ENCODE data around the gene ADH7.
"Not testable (repeated sequence)": the region's sequence is repeated elsewhere in the genome, so short reads cannot be mapped to it uniquely, and the experiment has no call there.

DNA sequence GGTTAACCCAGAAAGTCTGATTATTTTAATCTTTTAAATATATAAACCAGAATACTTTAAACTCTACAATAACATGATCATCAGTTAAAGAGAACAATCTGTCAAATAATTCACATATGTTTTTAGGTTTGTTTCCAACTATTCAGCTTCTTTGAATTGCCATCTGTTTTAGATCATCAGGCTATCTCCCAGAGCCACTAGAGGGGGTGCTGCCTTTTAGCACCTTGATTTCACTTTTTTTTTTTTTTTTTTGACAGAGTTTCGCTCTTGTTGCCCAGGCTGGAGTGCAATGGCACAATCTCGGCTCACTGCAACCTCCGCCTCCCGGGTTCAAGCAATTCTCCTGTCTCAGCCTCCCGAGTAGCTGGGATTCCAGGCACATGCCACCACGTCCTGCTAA, 57.8 kb downstream of the ADH7 start:
- TF ChIP-seq, protein P1, sequence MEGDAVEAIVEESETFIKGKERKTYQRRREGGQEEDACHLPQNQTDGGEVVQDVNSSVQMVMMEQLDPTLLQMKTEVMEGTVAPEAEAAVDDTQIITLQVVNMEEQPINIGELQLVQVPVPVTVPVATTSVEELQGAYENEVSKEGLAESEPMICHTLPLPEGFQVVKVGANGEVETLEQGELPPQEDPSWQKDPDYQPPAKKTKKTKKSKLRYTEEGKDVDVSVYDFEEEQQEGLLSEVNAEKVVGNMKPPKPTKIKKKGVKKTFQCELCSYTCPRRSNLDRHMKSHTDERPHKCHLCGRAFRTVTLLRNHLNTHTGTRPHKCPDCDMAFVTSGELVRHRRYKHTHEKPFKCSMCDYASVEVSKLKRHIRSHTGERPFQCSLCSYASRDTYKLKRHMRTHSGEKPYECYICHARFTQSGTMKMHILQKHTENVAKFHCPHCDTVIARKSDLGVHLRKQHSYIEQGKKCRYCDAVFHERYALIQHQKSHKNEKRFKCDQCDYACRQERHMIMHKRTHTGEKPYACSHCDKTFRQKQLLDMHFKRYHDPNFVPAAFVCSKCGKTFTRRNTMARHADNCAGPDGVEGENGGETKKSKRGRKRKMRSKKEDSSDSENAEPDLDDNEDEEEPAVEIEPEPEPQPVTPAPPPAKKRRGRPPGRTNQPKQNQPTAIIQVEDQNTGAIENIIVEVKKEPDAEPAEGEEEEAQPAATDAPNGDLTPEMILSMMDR (IDR thresholded peaks at IDR 0.05; ENCODE audit: low read depth, low read length, poor library complexity, severe bottlenecking), result not testable (repeated sequence)
- not testable (repeated sequence) for TF ChIP-seq EZH2phosphoT487 (IDR thresholded peaks at IDR 0.05; ENCODE audit: borderline replicate concordance, low read length)
